H1 (cell line): Measurements from ENCODE around the gene CUTC. TPM values are rescaled to one million over a fixed set of nuclear protein-coding genes. Genes with fewer than 3 reads are reported as not detected.

Experiments
- CTCF ChIA-PET: fragments of 300-600 bp; sonication (Branson Sonifier 250); formaldehyde crosslinking; loops from one replicate; lab custom pipeline; 2021; ENCODE audit not compliant: partially characterized antibody; lab: Charles Lee
- POLR2A ChIA-PET: fragments of 300-600 bp; sonication (Branson Sonifier 250); formaldehyde crosslinking; loops from one replicate; lab custom pipeline; 2021; ENCODE audit warnings: inconsistent platforms; ENCODE audit not compliant: partially characterized antibody; lab: Charles Lee
- DNase-seq, 2 experiments: peaks; one replicate each; pipeline versions ENCODE4 v3.0.0 to v3.0.0-alpha.2; 2010 to 2022; ENCODE audit warnings: low spot score in 2 of 2, low read depth in 1 of 2, mixed read lengths in 1 of 2
- FAIRE-seq: peaks from 2 replicates; lab custom pipeline; 2011; peaks lifted over from hg19 to GRCh38; lab: Jason Lieb, UNC
- H2AFZ ChIP-seq: 2 replicates; pipeline ENCODE4 v1.8.1; 2012; ENCODE audit warnings: low read length, inconsistent platforms
- H2AK5ac ChIP-seq: 2 replicates; pipeline ENCODE4 v1.6.1; 2013; ENCODE audit warnings: low read depth, low read length
- H2BK120ac ChIP-seq: replicated peaks from 2 replicates; pipeline ENCODE3; 2013; ENCODE audit warnings: low read depth, low read length, inconsistent platforms
- H2BK12ac ChIP-seq: 2 replicates; pipeline ENCODE4 v1.6.1; 2013; ENCODE audit warnings: low read depth, low read length
- H2BK15ac ChIP-seq: 2 replicates; pipeline ENCODE4 v1.6.1; 2013; ENCODE audit warnings: low read length
- H2BK20ac ChIP-seq: 2 replicates; pipeline ENCODE4 v1.6.1; 2013; ENCODE audit warnings: low read length
- H2BK5ac ChIP-seq: 2 replicates; pipeline ENCODE4 v1.6.1; 2013; ENCODE audit warnings: low read depth, low read length
- H3K14ac ChIP-seq: 2 replicates; pipeline ENCODE4 v1.6.1; 2013; ENCODE audit warnings: inconsistent platforms; ENCODE audit not compliant: insufficient read length
- H3K18ac ChIP-seq: 2 replicates; pipeline ENCODE4 v1.6.1; 2013; ENCODE audit warnings: low read length; ENCODE audit errors: extremely low read depth
- H3K23ac ChIP-seq: 2 replicates; pipeline ENCODE4 v1.6.1; 2013; ENCODE audit warnings: inconsistent platforms; ENCODE audit not compliant: insufficient read length
- H3K23me2 ChIP-seq: 2 replicates; pipeline ENCODE4 v1.6.1; 2013; ENCODE audit warnings: low read depth, low read length
- H3K27ac ChIP-seq: 2 replicates; pipeline ENCODE4 v1.6.1; 2011; ENCODE audit warnings: low read depth, low read length, inconsistent platforms
- H3K27me3 ChIP-seq, 4 experiments: replicated peaks in 1 of 4; 1 replicate in 1 of 4; 2 replicates in 3 of 4; pipeline versions ENCODE4 v1.6.1 to v1.8.1; 2011 to 2013; ENCODE audit warnings: low read length in 3 of 4, mild to moderate bottlenecking in 3 of 4, inconsistent platforms in 2 of 4, mixed read lengths in 2 of 4, moderate library complexity in 1 of 4; ENCODE audit not compliant: control insufficient read depth in 3 of 4, insufficient read depth in 3 of 4; ENCODE audit errors: extremely low read depth in 1 of 4
- H3K36me3 ChIP-seq, 4 experiments: 2 replicates each; pipeline versions ENCODE4 v1.6.1 to v1.8.1; 2011 to 2013; ENCODE audit warnings: mild to moderate bottlenecking in 4 of 4, low read length in 3 of 4, moderate library complexity in 2 of 4, control low read depth in 1 of 4, inconsistent platforms in 1 of 4; ENCODE audit not compliant: insufficient read depth in 4 of 4, control insufficient read depth in 2 of 4
- H3K4ac ChIP-seq: replicated peaks from 2 replicates; pipeline ENCODE3; 2013; ENCODE audit warnings: low read length, low read depth, mixed read lengths, inconsistent platforms; ENCODE audit not compliant: insufficient read length
- H3K4me1 ChIP-seq, 4 experiments: replicated peaks in 1 of 4; 1 replicate in 1 of 4; 2 replicates in 3 of 4; pipeline versions ENCODE4 v1.6.1 to v1.8.1; 2011 to 2013; ENCODE audit warnings: low read length in 3 of 4, inconsistent platforms in 2 of 4, mixed read lengths in 1 of 4; ENCODE audit not compliant: insufficient read depth in 4 of 4, control insufficient read depth in 3 of 4
- H3K4me2 ChIP-seq, 2 experiments: 2 replicates each; pipeline versions ENCODE4 v1.6.1 to v1.8.1; 2011 to 2013; ENCODE audit warnings: low read depth in 2 of 2, low read length in 2 of 2, control low read depth in 1 of 2, inconsistent platforms in 1 of 2, mild to moderate bottlenecking in 1 of 2; ENCODE audit not compliant: insufficient read depth in 1 of 2
- H3K4me3 ChIP-seq, 4 experiments: fragments of 200-600, 300-600 bp in 1 of 4; sonication (generic), shearing (Covaris generic), sonication (Bioruptor Twin) in 1 of 4; 2 replicates each; pipeline versions ENCODE4 v1.5.1 to v1.8.1; 2011 to 2016; ENCODE audit warnings: low read length in 4 of 4, low read depth in 3 of 4, control low read depth in 2 of 4, inconsistent platforms in 2 of 4, mild to moderate bottlenecking in 2 of 4, mixed read lengths in 1 of 4, moderate library complexity in 1 of 4; ENCODE audit not compliant: insufficient read depth in 2 of 4; ENCODE audit errors: extremely low read depth in 1 of 4
- H3K56ac ChIP-seq: replicated peaks from 2 replicates; pipeline ENCODE3; 2013; ENCODE audit warnings: low read depth, mild to moderate bottlenecking, mixed read lengths, low read length, inconsistent platforms; ENCODE audit not compliant: insufficient read length
- H3K79me1 ChIP-seq: 2 replicates; pipeline ENCODE4 v1.6.1; 2013; ENCODE audit warnings: low read depth, low read length, control low read depth
- H3K79me2 ChIP-seq, 2 experiments: 2 replicates each; pipeline versions ENCODE4 v1.6.1 to v1.8.1; 2012 to 2013; ENCODE audit warnings: low read length in 2 of 2, mild to moderate bottlenecking in 2 of 2, inconsistent platforms in 1 of 2; ENCODE audit not compliant: insufficient read depth in 2 of 2, control insufficient read depth in 1 of 2
- H3K9ac ChIP-seq, 4 experiments: replicated peaks in 1 of 4; 1 replicate in 1 of 4; 2 replicates in 3 of 4; pipeline versions ENCODE4 v1.6.1 to v1.8.1; 2011 to 2013; ENCODE audit warnings: low read depth in 3 of 4, low read length in 3 of 4, control low read depth in 2 of 4, mild to moderate bottlenecking in 2 of 4, moderate library complexity in 2 of 4, inconsistent platforms in 1 of 4; ENCODE audit errors: extremely low read depth in 1 of 4
- H3K9me3 ChIP-seq, 2 experiments: 2 replicates each; pipeline versions ENCODE4 v1.6.1 to v1.8.1; 2012 to 2013; ENCODE audit warnings: mild to moderate bottlenecking in 2 of 2, moderate library complexity in 2 of 2, control low read depth in 1 of 2, inconsistent platforms in 1 of 2, low read depth in 1 of 2, low read length in 1 of 2, mixed read lengths in 1 of 2; ENCODE audit not compliant: insufficient read depth in 2 of 2
- H4K20me1 ChIP-seq, 2 experiments: replicated peaks in 1 of 2; 2 replicates each; pipeline versions ENCODE3 to v1.8.1; 2011 to 2013; ENCODE audit warnings: inconsistent platforms in 2 of 2, low read length in 2 of 2, mild to moderate bottlenecking in 1 of 2; ENCODE audit not compliant: insufficient read depth in 2 of 2, control insufficient read depth in 1 of 2
- H4K5ac ChIP-seq: 2 replicates; pipeline ENCODE4 v1.6.1; 2013; ENCODE audit warnings: low read length, low read depth, mixed read lengths, inconsistent platforms; ENCODE audit not compliant: insufficient read length
- H4K8ac ChIP-seq: 2 replicates; pipeline ENCODE4 v1.8.0; 2013; ENCODE audit warnings: mild to moderate bottlenecking, moderate library complexity, low read length, inconsistent platforms; ENCODE audit not compliant: insufficient read depth; ENCODE audit errors: extremely low read depth
- H4K91ac ChIP-seq: replicated peaks from 2 replicates; pipeline ENCODE3; 2013; ENCODE audit warnings: low read length, mixed read lengths, inconsistent platforms; ENCODE audit not compliant: insufficient read length
- CTBP2 ChIP-seq: IDR thresholded peaks from 2 replicates; pipeline ENCODE4 v1.7.0; 2011; ENCODE audit warnings: borderline replicate concordance, mild to moderate bottlenecking, moderate library complexity, mixed read lengths, low read length; ENCODE audit not compliant: insufficient read depth, insufficient read length
- EGR1 ChIP-seq: IDR thresholded peaks from 2 replicates; pipeline ENCODE4 v1.6.1; 2011; ENCODE audit warnings: low read depth, low read length, borderline replicate concordance
- HDAC2 ChIP-seq, 2 experiments: fragments of 300-600 bp in 1 of 2; sonication (generic) in 1 of 2; IDR thresholded peaks; 2 replicates each; pipeline ENCODE4 v1.6.1; 2011 to 2012; ENCODE audit warnings: low read depth in 2 of 2, low read length in 2 of 2, mild to moderate bottlenecking in 2 of 2, moderate library complexity in 2 of 2, borderline replicate concordance in 1 of 2, inconsistent platforms in 1 of 2
- HDAC6 ChIP-seq: IDR thresholded peaks from one replicate; pipeline ENCODE4 v1.7.1; 2012; ENCODE audit warnings: low read depth, mild to moderate bottlenecking, inconsistent platforms, low read length, moderate library complexity
- JUN ChIP-seq: IDR thresholded peaks from 2 replicates; pipeline ENCODE4 v1.6.1; 2011; ENCODE audit warnings: low read depth, mild to moderate bottlenecking, improper control_type of control experiment, low read length
- KDM5A ChIP-seq: fragments of 200-600 bp; IDR thresholded peaks from 2 replicates; pipeline ENCODE4 v1.7.1; 2012; ENCODE audit warnings: mild to moderate bottlenecking, low read length, inconsistent platforms, mixed read lengths
- POLR2A ChIP-seq, 2 experiments: IDR thresholded peaks; 1 replicate in 1 of 2; 2 replicates in 1 of 2; pipeline ENCODE4 v1.6.1; 2011; ENCODE audit warnings: low read depth in 2 of 2, low read length in 2 of 2, mild to moderate bottlenecking in 2 of 2; ENCODE audit errors: control extremely low read depth in 1 of 2
- POU5F1 ChIP-seq: IDR thresholded peaks from 2 replicates; pipeline ENCODE4 v1.6.1; 2011; ENCODE audit warnings: low read depth, mild to moderate bottlenecking, low read length, moderate library complexity
- RAD21 ChIP-seq, 2 experiments: IDR thresholded peaks in 1 of 2; conservative IDR thresholded peaks in 1 of 2; 2 replicates each; pipeline ENCODE4 v1.6.1; 2011; ENCODE audit warnings: low read depth in 2 of 2, low read length in 2 of 2, improper control_type of control experiment in 1 of 2, inconsistent platforms in 1 of 2, mild to moderate bottlenecking in 1 of 2, moderate library complexity in 1 of 2
- RNF2 ChIP-seq: fragments of 200-900, 300-1000 bp; sonication (generic); IDR thresholded peaks from 2 replicates; pipeline ENCODE4 v1.7.1; 2016; ENCODE audit warnings: borderline replicate concordance, low read depth, mild to moderate bottlenecking, antibody characterized with exemption, low read length; ENCODE audit not compliant: poor library complexity, severe bottlenecking; ENCODE audit errors: missing control alignments
- TAF7 ChIP-seq: optimal IDR thresholded peaks from 2 replicates; pipeline ENCODE3; 2011; ENCODE audit warnings: low read depth, mild to moderate bottlenecking, inconsistent platforms, low read length, moderate library complexity, borderline replicate concordance
- TCF12 ChIP-seq: IDR thresholded peaks from 2 replicates; pipeline ENCODE4 v1.6.1; 2011; ENCODE audit warnings: low read depth, mild to moderate bottlenecking, low read length
- WGBS, 2 experiments: shearing (Covaris generic) in 1 of 2; methylation state at CpG; one replicate each; pipeline versions ENCODE4 v1.1.6 to v1.1.7; 2013 to 2015; ENCODE audit warnings: low lambda C conversion rate in 2 of 2, mixed read lengths in 2 of 2, inconsistent platforms in 1 of 2, low coverage in 1 of 2, missing lambda C conversion rate in 1 of 2; ENCODE audit not compliant: insufficient replicate concordance in 2 of 2, insufficient coverage in 1 of 2, insufficient read length in 1 of 2; ENCODE audit errors: extremely low coverage in 1 of 2, missing lambda C conversion rate in 1 of 2; 5-methylcytosine and 5-hydroxymethylcytosine counted together
- polyA plus RNA-seq, 7 experiments: library from polyadenylated mRNA; depleted of rRNA in 3 of 7; stranded (reverse) in 5 of 7; unstranded in 2 of 7; fragments of >200 nt in 5 of 7; fragments of 200-250 nt in 2 of 7; gene quantifications; 1 replicate in 5 of 7; 2 replicates in 1 of 7; 4 replicates in 1 of 7; pipeline versions ENCODE4 v1.2.1 to v1.2.3, GENCODE V29; 2011 to 2013; ENCODE audit warnings: missing spikeins in 2 of 7, mixed read lengths in 2 of 7
- total RNA-seq: library from RNA; stranded (reverse); fragmentation: NEBNext Ultra II Directional; extraction: Animal tissue kit (Norgen Biotek cat#: 25700); gene quantifications from 2 replicates; pipeline ENCODE4 v1.2.1, GENCODE V29; 2021
- TF ChIP-seq, protein P1 (sequence below): IDR thresholded peaks from 2 replicates; pipeline ENCODE4 v1.6.1; 2012; ENCODE audit warnings: inconsistent platforms

The CUTC gene
- total and polyA plus RNA-seq, 2 of the 8 experiments (the other 6 are each of a cell fraction or from before 2014, with no cell fraction given): 25.3 to 25.6 TPM

GRCh38 chr10:99768556-99768955 is 36.5 kb downstream of the CUTC start:
- Histone ChIP-seq H3K27ac (no peak overlapping the region), H2BK15ac (no peak overlapping the region), H2BK120ac (no peak overlapping the region), H3K4me3 (no peak overlapping the region), H3K79me1 (no peaks in the 10 kb centered on the region), H2AK5ac (no peak overlapping the region), H2BK12ac (no peak overlapping the region), H3K9me3 (no peaks in the 10 kb centered on the region), H3K23ac (no peak overlapping the region), H2BK20ac (no peak overlapping the region), H2BK5ac (no peak overlapping the region), H4K91ac (no peak overlapping the region), H3K4me2 (no peak overlapping the region), H3K36me3 (no peaks in the 10 kb centered on the region), H3K79me2 (no peaks in the 10 kb centered on the region), H3K27me3 (no peaks in the 10 kb centered on the region), H3K14ac (no peak overlapping the region), H3K9ac (no peak overlapping the region), H4K20me1 (no peaks in the 10 kb centered on the region), H4K8ac (no peak overlapping the region), H3K23me2 (no peaks in the 10 kb centered on the region), H2AFZ (no peak overlapping the region), H3K18ac (no peak overlapping the region), H4K5ac (no peak overlapping the region), H3K4me1 (no peaks in the 10 kb centered on the region), H3K56ac (no peak overlapping the region), H3K4ac (no peak overlapping the region)
- FAIRE-seq: no peak
- DNase-seq: no peak
- ChIA-PET POLR2A (interaction anchor here (1.0 to 1.2 kb wide), 2 partner anchors 16 to 147 kb away, joined by 3 read pairs; no protein-coding TSS in a partner anchor), CTCF (interaction anchor here (0.6 to 1.1 kb wide), 3 partner anchors 14 to 36 kb away, joined by 3 to 4 read pairs (median 3); partner anchors contain the start of gene ABCC2)
- WGBS, 2 experiments: 81% methylated on average over 2 of the region's 2 CpGs; no CpG with 5 or more reads in 1 of the 2 experiments
- TF ChIP-seq CTBP2 (no peak), HDAC6 (no peak), POLR2A (IDR thresholded peaks at IDR 0.05; ENCODE audit: control extremely low read depth in 1 of 2, low read depth in 2 of 2, low read length in 2 of 2) (no peak), POU5F1 (no peak), HDAC2 (IDR thresholded peaks at IDR 0.05; ENCODE audit: borderline replicate concordance in 1 of 2, low read depth in 2 of 2, low read length in 2 of 2) (no peak), RNF2 (no peak), RAD21 (IDR thresholded peaks at IDR 0.05 in 1 of 2, conservative IDR thresholded peaks at IDR 0.05 in 1 of 2; ENCODE audit: low read depth in 2 of 2, low read length in 2 of 2) (no peak), TAF7 (no peak), JUN (no peak), KDM5A (no peak), EGR1 (no peak), TCF12 (no peak)
- TF ChIP-seq, protein P1, sequence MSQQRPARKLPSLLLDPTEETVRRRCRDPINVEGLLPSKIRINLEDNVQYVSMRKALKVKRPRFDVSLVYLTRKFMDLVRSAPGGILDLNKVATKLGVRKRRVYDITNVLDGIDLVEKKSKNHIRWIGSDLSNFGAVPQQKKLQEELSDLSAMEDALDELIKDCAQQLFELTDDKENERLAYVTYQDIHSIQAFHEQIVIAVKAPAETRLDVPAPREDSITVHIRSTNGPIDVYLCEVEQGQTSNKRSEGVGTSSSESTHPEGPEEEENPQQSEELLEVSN: no peak
